IgD-negative memory B cell (primary cell): ENCODE results near the gene CDK14. TPM values are rescaled to one million over a fixed set of nuclear protein-coding genes. Genes with fewer than 3 reads are reported as not detected.
A peak's percentile ranks its signal among the peaks of the same experiment; 100 is the strongest.
"Not testable (repeated sequence)": the region's sequence is repeated elsewhere in the genome, so short reads cannot be mapped to it uniquely, and the experiment has no call there.

Source experiments
- H3K27ac Mint-ChIP-seq, 3 donors: one replicate each; pipeline ENCODE4 v1.8.0; 2020 to 2022; ENCODE audit warnings: mild to moderate bottlenecking in 3 of 3, mixed read lengths in 3 of 3, moderate library complexity in 1 of 3
- H3K27me3 Mint-ChIP-seq: one replicate; pipeline ENCODE4 v1.8.0; 2021; ENCODE audit warnings: mixed read lengths
- H3K36me3 Mint-ChIP-seq: one replicate; pipeline ENCODE4 v1.8.0; 2020; ENCODE audit warnings: mild to moderate bottlenecking, mixed read lengths
- H3K4me1 Mint-ChIP-seq, 3 donors: one replicate each; pipeline ENCODE4 v1.8.0; 2020 to 2022; ENCODE audit warnings: mixed read lengths in 3 of 3, mild to moderate bottlenecking in 1 of 3
- H3K4me3 Mint-ChIP-seq, 4 donors: one replicate each; pipeline ENCODE4 v1.8.0; 2020 to 2022; ENCODE audit warnings: mild to moderate bottlenecking in 4 of 4, mixed read lengths in 4 of 4, moderate library complexity in 3 of 4
- H3K9me3 Mint-ChIP-seq, 3 donors: one replicate each; pipeline ENCODE4 v1.8.0; 2020 to 2021; ENCODE audit warnings: mixed read lengths in 3 of 3, mild to moderate bottlenecking in 1 of 3
- polyA plus RNA-seq: library from polyadenylated mRNA; unstranded; fragments of 300-500 nt; fragmentation: Illumina TruSeq; gene quantifications from one replicate; pipeline ENCODE4 v1.2.3, GENCODE V29; 2021

CDK14 gene
- polyA plus RNA-seq, 1 donor from 2014 or later, result 53.0 TPM

GRCh38 chr7:90721869-90722431, 125.8 kb downstream of the CDK14 start:
- H3K36me3 Mint-ChIP-seq, result peaks cover 14% of the 10 kb centered on the region
- H3K27ac Mint-ChIP-seq, result peak overlapping the region; percentile 4 to 33 (median 32)
- no peaks in the 10 kb centered on the region for H3K9me3 Mint-ChIP-seq
- peaks cover 68 to 81% (median 73%) of the 10 kb centered on the region in 3 donors for H3K4me1 Mint-ChIP-seq
- H3K4me3 Mint-ChIP-seq, result no peak overlapping the region
- no peaks in the 10 kb centered on the region for H3K27me3 Mint-ChIP-seq

GRCh38 chr7:90723233-90723632, 127.1 kb downstream of the CDK14 start:
- H3K27me3 Mint-ChIP-seq, result no peaks in the 10 kb centered on the region
- peak overlapping the region in 3 of 4 donors; percentile 53 to 84 (median 74) for H3K4me3 Mint-ChIP-seq
- peaks cover 71 to 80% (median 74%) of the 10 kb centered on the region in 3 donors for H3K4me1 Mint-ChIP-seq
- peaks cover 16% of the 10 kb centered on the region for H3K36me3 Mint-ChIP-seq
- H3K9me3 Mint-ChIP-seq, result no peaks in the 10 kb centered on the region
- peak overlapping the region in 2 of 3 donors; percentile 38 to 42 for H3K27ac Mint-ChIP-seq

- H3K4me3 Mint-ChIP-seq, result peak overlapping the region in 3 of 4 donors; percentile 63 to 84 (median 74)
- peak overlapping the region; percentile 38 to 84 (median 42) for H3K27ac Mint-ChIP-seq
These were observed 127.7 kb downstream of the CDK14 start for GRCh38 chr7:90723866-90724265.

GRCh38 chr7:90726120-90726519, 130.0 kb downstream of the CDK14 start:
- peak overlapping the region; percentile 79 to 93 (median 90) for H3K4me3 Mint-ChIP-seq
- H3K27ac Mint-ChIP-seq, result peak overlapping the region; percentile 45 to 90 (median 86)

More at GRCh38 chr7:90723866-90724265, 127.7 kb downstream of the CDK14 start:
- H3K27me3 Mint-ChIP-seq, result no peaks in the 10 kb centered on the region
- H3K36me3 Mint-ChIP-seq, result peaks cover 15% of the 10 kb centered on the region
- no peaks in the 10 kb centered on the region for H3K9me3 Mint-ChIP-seq
- H3K4me1 Mint-ChIP-seq, result peaks cover 70 to 79% (median 74%) of the 10 kb centered on the region in 3 donors

GRCh38 chr7:90726623-90727022, 130.5 kb downstream of the CDK14 start:
- Mint-ChIP-seq H3K36me3 (peaks cover 28% of the 10 kb centered on the region), H3K4me1 (peaks cover 77 to 80% (median 78%) of the 10 kb centered on the region in 3 donors), H3K27me3 (no peaks in the 10 kb centered on the region), H3K4me3 (peak overlapping the region; percentile 79 to 93 (median 90)), H3K27ac (peak overlapping the region; percentile 45 to 90 (median 86)), H3K9me3 (peaks cover 0 to 2% (median 0%) of the 10 kb centered on the region in 3 donors)

More at GRCh38 chr7:90726120-90726519, 130.0 kb downstream of the CDK14 start:
- H3K27me3 Mint-ChIP-seq, result no peaks in the 10 kb centered on the region
- peaks cover 0 to under 1% (median 0%) of the 10 kb centered on the region in 3 donors for H3K9me3 Mint-ChIP-seq
- H3K4me1 Mint-ChIP-seq, result peaks cover 77 to 80% (median 78%) of the 10 kb centered on the region in 3 donors
- peaks cover 23% of the 10 kb centered on the region for H3K36me3 Mint-ChIP-seq

- Mint-ChIP-seq H3K27me3 (no peaks in the 10 kb centered on the region), H3K4me3 (peak overlapping the region; percentile 79 to 93 (median 90)), H3K9me3 (peaks cover 0 to 6% (median 0%) of the 10 kb centered on the region in 3 donors), H3K4me1 (peaks cover 74 to 81% (median 78%) of the 10 kb centered on the region in 3 donors), H3K27ac (peak overlapping the region; percentile 85 to 90 (median 86)), H3K36me3 (peaks cover 33% of the 10 kb centered on the region)
These were observed 131.3 kb downstream of the CDK14 start for GRCh38 chr7:90727412-90727811.

- peaks cover 43% of the 10 kb centered on the region for H3K36me3 Mint-ChIP-seq
- H3K4me1 Mint-ChIP-seq, result peaks cover 77 to 78% (median 78%) of the 10 kb centered on the region in 3 donors
- H3K27ac Mint-ChIP-seq, result peak overlapping the region; percentile 60 to 94 (median 79)
- H3K27me3 Mint-ChIP-seq, result no peaks in the 10 kb centered on the region
- H3K9me3 Mint-ChIP-seq, result peaks cover 4 to 13% (median 7%) of the 10 kb centered on the region in 3 donors
- peak overlapping the region; percentile 75 to 90 (median 80) for H3K4me3 Mint-ChIP-seq
These were observed 132.4 kb downstream of the CDK14 start for GRCh38 chr7:90728568-90728967.

GRCh38 chr7:90735611-90736280, 139.6 kb downstream of the CDK14 start:
- H3K4me1 Mint-ChIP-seq, result peaks cover 55 to 69% (median 58%) of the 10 kb centered on the region in 3 donors
- peaks cover 42% of the 10 kb centered on the region for H3K36me3 Mint-ChIP-seq
- peaks cover 6 to 22% (median 19%) of the 10 kb centered on the region in 3 donors for H3K9me3 Mint-ChIP-seq
- not testable (repeated sequence) for H3K27ac Mint-ChIP-seq, H3K4me3 Mint-ChIP-seq, H3K27me3 Mint-ChIP-seq

- Mint-ChIP-seq H3K27me3 (no peaks in the 10 kb centered on the region), H3K36me3 (peaks cover 36% of the 10 kb centered on the region), H3K9me3 (peaks cover 6 to 20% (median 19%) of the 10 kb centered on the region in 3 donors), H3K4me3 (peak overlapping the region in 1 of 4 donors; percentile 60), H3K4me1 (peaks cover 54 to 69% (median 55%) of the 10 kb centered on the region in 3 donors), H3K27ac (peak overlapping the region in 2 of 3 donors; percentile 69 to 79)
These were observed 140.2 kb downstream of the CDK14 start for GRCh38 chr7:90736316-90736715.

- peak overlapping the region; percentile 33 to 80 (median 61) for H3K4me3 Mint-ChIP-seq
- H3K9me3 Mint-ChIP-seq, result peaks cover 6 to 19% (median 16%) of the 10 kb centered on the region in 3 donors
- H3K36me3 Mint-ChIP-seq, result peaks cover 29% of the 10 kb centered on the region
- H3K4me1 Mint-ChIP-seq, result peaks cover 49 to 68% (median 51%) of the 10 kb centered on the region in 3 donors
- peak overlapping the region; percentile 69 to 97 (median 79) for H3K27ac Mint-ChIP-seq
- H3K27me3 Mint-ChIP-seq, result no peaks in the 10 kb centered on the region
These were observed 141.1 kb downstream of the CDK14 start for GRCh38 chr7:90736968-90737939.

- Mint-ChIP-seq H3K4me3 (peak overlapping the region in 1 of 4 donors; percentile 60), H3K27me3 (no peaks in the 10 kb centered on the region), H3K9me3 (peaks cover 2 to 14% (median 9%) of the 10 kb centered on the region in 3 donors), H3K27ac (peak overlapping the region; percentile 69 to 97 (median 79)), H3K36me3 (peaks cover 19% of the 10 kb centered on the region), H3K4me1 (peaks cover 41 to 60% (median 43%) of the 10 kb centered on the region in 3 donors)
These were observed 142.1 kb downstream of the CDK14 start for GRCh38 chr7:90738249-90738648.

- Mint-ChIP-seq H3K36me3 (peaks cover 6% of the 10 kb centered on the region), H3K4me1 (peaks cover 31 to 51% (median 36%) of the 10 kb centered on the region in 3 donors), H3K27ac (peak overlapping the region; percentile 8 to 62 (median 59)), H3K9me3 (peaks cover 0 to 2% (median 0%) of the 10 kb centered on the region in 3 donors), H3K4me3 (peak overlapping the region in 1 of 4 donors; percentile 12), H3K27me3 (no peaks in the 10 kb centered on the region)
These were observed 143.6 kb downstream of the CDK14 start for GRCh38 chr7:90739716-90740115.

- peak overlapping the region in 2 of 3 donors; percentile 16 to 42 for H3K27ac Mint-ChIP-seq
- H3K27me3 Mint-ChIP-seq, result no peaks in the 10 kb centered on the region
- H3K4me3 Mint-ChIP-seq, result peak overlapping the region in 1 of 4 donors; percentile 58
- peaks cover 9% of the 10 kb centered on the region for H3K36me3 Mint-ChIP-seq
- H3K4me1 Mint-ChIP-seq, result peaks cover 34 to 49% (median 36%) of the 10 kb centered on the region in 3 donors
- H3K9me3 Mint-ChIP-seq, result peaks cover 0 to 2% (median 0%) of the 10 kb centered on the region in 3 donors
These were observed 144.3 kb downstream of the CDK14 start for GRCh38 chr7:90740386-90740785.

GRCh38 chr7:90743626-90744025, 147.5 kb downstream of the CDK14 start:
- Mint-ChIP-seq H3K9me3 (peaks cover 0 to 2% (median 0%) of the 10 kb centered on the region in 3 donors), H3K4me1 (peaks cover 33 to 45% (median 41%) of the 10 kb centered on the region in 3 donors), H3K27ac (no peak overlapping the region), H3K4me3 (no peak overlapping the region), H3K27me3 (no peaks in the 10 kb centered on the region), H3K36me3 (peaks cover 14% of the 10 kb centered on the region)
